ENCODE data around the gene TAT.
"Not testable (repeated sequence)": the region's sequence is repeated elsewhere in the genome, so short reads cannot be mapped to it uniquely, and the experiment has no call there.

- not testable (repeated sequence) for TF ChIP-seq POLR2A, CTCF (IDR thresholded peaks at IDR 0.05)
Observed at GRCh38 chr16:71561886-71562285, 15.0 kb downstream of the TAT start.

All from body of pancreas (tissue), 4 donors.